CD4-positive, alpha-beta T cell treated with Interleukin-6 at 100 ng/mL for 8 hours (primary cell): ENCODE measurements around the gene MTX3.

ENCODE experiments used
- DNase-seq: peaks from one replicate; pipeline ENCODE4 v3.0.0-alpha.2; 2020; ENCODE audit warnings: mixed read lengths, low spot score

The MTX3 gene, protein sequence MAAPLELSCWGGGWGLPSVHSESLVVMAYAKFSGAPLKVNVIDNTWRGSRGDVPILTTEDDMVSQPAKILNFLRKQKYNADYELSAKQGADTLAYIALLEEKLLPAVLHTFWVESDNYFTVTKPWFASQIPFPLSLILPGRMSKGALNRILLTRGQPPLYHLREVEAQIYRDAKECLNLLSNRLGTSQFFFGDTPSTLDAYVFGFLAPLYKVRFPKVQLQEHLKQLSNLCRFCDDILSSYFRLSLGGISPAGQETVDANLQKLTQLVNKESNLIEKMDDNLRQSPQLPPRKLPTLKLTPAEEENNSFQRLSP

DNA sequence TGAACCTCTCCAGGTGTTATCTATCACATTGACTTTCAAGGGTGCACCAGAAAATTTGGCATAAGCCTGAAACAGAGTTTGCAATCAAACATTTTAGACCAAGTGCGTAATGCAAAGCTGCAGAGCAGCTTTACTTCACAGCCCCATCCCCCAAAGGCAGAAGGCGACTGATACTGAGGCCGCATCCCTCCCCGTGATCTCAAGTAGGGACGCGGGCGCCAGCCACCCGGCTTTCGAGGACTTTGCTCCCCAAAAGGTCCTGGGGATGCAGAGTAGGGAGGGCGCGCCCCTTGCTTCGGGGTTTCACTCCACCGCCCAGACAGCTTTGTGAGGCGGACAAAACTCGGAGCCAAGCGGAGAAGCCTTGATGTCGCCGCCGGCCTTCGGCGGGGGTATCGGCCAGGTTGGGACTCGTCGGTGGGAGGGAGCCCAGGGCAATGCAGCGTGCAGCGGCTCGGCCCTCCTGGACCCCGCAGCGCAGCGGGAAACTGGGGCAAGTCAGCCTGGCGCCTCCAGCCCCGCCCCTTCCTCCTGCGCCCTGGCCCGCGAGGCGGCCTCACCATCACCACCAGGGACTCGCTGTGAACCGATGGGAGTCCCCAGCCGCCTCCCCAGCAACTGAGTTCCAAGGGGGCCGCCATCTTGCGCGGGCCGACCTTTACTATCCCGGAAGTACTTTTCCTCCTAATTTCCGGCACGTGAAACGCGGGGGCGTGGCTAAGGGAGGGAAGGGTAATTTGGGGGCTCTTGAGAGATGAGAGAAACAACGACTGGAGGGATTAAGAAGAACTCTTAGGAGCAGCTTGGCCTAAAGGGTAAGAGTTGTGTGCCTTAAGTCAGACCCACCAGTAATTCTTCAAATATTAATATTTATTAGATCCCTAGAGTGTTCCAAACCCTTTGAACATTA is at the start of gene MTX3:
MTX3 (minus strand) TSS at position 665 of the 910 bp plus-strand sequence; CDS start at position 641, 24 bp downstream.
- peak; percentile 84 for DNase-seq

DNA sequence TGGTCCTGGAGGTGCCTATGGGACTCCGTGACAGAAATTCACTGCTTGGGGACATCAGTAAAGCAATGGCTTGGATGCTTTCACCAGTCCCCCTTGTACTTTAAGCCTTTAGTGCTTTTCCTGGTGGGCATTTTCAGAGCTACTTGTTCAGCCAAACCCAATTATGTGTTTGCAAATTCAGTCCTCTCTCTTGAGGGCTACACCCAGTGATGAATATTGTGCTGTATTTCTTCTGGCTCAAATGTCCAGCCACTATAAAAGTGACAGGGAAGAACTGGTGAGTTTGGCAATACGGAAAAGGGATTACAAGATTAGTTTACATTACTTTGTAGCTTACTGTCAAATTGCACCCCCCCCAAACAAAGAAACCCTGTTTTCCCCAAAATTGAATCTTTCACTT is 48.6 kb upstream of the MTX3 start:
- DNase-seq, result no peak

DNA sequence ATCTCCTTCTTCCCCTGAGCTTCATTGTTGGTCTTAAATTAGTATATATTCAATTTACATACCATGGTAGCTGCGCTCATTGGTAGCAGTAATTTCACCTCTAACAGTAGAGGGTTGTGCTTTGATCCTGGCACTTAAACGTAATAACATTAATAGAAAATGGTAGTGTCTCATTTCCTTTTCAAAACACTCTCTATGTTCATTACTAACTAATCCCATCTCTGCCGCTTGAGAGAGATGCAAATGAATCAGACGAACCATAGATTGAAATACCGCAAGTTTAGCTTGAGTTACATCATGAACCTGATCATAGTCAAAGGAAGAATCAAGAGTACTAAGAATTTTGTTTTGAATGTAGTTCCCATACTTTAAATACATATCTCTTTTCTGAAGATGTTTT is 46.3 kb upstream of the MTX3 start:
- no peak for DNase-seq

DNA sequence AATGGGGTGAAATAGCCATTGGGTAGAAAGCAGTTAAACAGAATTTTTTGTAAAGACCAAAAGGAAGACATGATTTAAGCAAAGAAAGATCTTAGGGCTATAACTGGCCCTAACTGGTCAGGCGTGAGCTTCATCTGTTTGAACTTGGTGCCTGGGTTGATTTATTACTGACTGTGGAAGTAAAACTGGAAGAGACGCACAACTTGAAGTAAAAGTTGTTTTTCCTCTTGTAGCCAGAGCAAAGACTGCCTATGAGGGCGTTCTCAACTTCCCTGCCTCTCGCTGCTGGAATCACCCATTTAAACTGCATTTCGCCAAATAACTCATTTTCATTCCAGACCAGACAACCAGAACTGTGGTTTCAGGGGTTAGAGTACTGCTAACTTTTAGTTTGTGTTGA is 45.6 kb upstream of the MTX3 start:
- DNase-seq, result no peak

DNA sequence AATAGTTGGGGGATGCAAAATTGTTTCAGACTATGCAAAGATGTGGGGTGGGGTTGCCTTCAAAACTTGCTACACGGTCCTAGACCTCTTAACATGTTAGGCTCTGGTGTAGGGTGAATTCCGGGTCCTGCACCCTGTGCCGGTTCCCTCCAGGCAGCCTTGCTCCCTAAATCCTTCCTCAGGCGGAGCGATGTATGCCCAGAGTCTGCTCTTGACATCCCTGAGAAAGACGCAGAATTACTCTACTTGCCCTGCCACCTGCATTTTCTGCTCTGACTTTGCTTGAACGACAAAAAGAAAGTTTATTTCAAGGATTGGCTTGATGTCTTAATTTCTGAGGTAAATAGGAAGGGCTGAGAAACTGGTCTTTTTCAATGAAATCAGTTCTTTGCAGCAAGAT is 44.8 kb upstream of the MTX3 start:
- no peak for DNase-seq

DNA sequence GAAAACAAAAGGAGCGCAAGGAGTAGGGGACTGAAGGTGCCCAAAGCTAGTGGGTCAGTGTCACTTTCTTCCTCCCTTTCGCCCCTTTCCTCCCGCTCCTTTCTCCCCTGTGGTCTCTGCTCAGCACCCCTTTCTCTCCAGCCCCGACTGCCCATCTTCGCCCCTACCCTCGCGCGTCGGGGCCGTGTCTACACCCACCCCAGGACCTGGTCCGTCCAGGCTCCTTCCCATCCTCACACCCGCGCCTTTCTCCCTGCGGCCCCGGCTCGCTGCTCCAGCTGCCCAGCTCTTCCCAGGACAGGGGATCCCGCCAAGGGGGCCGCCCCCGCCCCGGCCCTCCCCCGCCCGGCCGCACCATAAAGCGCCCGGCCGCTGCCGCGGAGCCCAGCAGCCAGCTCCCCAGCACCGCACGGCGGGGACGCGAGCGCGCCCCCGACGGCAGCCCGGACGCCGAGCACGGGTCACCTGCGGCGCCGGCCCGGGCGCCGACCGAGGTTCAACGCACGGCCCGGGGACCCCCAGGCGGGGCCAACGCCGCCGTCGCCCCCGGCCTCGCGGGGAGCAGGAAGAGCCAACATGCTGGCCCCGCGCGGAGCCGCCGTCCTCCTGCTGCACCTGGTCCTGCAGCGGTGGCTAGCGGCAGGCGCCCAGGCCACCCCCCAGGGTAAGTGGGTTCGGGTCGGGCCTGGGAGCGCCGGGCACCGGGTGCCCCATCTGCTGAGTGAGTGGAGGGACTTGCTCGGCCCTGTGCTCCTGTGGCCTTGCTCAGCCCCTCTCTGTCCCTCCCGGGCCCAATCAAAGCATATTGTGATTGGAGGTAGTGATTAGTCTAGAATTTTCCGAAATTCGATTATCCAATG is 44.1 kb upstream of the MTX3 start, which contains the start of gene THBS4:
THBS4 (plus strand) TSS at position 387 of the 860 bp plus-strand sequence; CDS start at position 577, 190 bp downstream.
- DNase-seq, result no peak

DNA sequence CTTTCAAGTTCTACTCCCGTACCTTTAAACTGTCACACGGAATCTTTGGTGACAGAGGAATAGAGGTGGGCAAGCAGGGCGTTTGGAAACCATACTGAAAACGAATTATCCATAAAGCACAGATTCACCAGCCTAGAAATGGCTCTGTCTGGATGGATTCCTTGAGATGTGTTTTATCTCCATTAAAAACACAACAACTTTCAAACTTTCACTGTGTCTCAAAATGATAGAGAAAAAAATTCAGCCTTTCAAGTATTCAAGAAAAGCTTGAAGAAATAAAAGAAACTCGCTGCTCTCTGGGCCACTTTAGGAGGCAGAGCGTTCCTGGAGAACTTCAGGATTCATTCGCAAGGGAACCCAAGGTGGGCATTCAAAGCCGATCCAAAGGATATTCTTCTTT is 43.5 kb upstream of the MTX3 start:
- no peak for DNase-seq

DNA sequence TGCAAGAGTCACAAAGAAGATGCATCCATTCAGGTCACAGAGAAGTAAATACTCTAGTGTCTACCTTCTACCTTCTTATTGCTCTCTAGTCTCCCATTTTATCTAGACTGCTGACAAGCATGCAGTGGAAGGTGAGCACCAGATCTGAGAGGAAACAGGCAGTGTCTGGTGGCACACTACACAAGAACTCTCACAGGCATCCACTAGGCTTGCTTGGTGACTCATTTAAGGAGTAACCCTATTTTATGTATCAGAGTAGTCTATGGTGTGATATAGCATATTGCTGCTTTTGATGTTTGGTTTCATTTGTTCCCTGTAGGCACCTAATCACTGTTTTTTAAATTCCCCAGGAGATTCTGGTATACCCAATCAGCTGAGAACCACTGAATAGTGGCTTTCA is 42.5 kb upstream of the MTX3 start:
- no peak for DNase-seq

DNA sequence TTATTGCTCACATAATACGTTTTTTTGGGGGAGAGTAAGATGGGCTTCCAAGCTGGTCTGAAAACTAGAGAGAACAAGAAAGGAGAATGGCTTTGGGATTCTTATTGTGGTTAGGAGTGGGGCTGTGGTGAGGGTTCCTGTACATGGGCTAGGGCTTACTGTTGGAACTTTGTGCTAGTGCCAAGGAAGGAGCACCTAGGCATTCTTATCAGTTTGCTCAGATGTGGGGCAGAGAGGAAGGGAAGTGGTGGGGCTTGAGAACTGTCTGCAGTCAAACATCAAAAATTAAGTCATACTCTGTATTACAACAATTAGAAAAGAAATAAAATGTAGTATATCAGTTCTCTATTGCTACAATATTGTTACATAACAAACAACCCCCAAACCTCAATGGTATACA is 40.0 kb upstream of the MTX3 start:
- DNase-seq, result no peak

DNA sequence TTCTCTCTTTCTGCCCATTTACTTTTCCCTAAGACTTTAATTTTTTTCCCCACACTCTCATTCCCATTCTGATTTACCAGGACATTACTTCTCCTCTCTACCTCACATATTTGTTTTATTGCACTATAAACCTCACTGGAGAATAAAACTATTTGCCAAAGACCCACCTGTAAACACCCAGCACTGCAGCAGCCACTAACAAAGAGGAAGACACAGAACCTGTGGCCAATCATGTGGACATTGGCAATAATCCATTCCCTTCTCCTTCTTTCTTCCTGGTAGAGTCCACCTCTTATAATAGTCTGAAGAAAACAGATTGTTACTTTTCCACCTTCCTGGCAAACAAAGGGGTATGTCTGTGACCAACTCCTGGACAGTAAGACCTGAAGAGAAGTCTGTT is 35.8 kb upstream of the MTX3 start:
- no peak for DNase-seq

DNA sequence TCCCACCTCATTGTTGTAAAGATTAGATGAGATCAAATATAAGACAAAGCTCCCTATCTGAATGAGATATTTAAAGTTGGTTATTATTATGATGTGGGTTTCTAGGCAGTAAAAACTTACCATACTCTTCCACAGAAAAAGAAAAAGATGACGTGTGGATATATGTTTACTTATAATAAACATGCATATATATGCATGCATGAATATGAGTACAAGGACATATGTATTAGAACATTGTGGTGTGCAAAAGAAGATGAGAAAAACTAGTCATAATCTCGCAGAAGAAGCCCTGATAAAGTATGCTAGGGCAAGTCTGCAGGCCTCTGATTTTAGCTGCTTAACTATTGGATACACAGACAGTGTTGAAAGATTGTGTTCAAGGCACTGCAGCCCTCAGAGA is 34.0 kb upstream of the MTX3 start:
- DNase-seq, result no peak

DNA sequence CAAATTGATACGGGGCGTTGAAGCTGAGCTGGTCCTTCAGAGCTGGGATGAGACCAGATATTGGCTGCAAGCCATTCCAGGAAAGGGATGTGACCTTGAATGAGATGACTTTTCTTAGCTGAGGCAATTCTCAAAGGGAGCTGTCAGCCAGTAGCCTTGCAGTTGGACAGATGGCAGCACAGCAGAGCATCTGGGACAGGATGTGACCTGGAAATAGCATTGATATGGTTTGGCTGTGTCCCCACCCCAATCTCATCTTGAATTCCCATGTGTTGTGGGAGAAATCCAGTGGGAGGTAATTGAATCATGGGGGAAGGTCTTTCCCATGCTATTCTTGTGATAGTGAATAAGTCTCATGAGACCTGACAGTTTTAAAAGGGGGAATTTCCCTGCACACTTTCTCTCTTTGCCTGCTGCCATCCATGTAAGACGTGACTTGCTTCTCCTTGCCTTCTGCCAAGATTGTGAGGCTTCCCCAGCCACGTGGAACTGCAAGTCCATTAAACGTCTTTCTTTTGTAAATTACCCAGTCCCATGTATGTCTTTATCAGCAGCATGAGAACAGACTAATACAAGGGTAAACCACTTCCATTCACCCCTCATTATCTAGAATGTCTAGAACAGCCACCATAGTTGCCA is 19.8 kb upstream of the MTX3 start:
- DNase-seq, result no peak

DNA sequence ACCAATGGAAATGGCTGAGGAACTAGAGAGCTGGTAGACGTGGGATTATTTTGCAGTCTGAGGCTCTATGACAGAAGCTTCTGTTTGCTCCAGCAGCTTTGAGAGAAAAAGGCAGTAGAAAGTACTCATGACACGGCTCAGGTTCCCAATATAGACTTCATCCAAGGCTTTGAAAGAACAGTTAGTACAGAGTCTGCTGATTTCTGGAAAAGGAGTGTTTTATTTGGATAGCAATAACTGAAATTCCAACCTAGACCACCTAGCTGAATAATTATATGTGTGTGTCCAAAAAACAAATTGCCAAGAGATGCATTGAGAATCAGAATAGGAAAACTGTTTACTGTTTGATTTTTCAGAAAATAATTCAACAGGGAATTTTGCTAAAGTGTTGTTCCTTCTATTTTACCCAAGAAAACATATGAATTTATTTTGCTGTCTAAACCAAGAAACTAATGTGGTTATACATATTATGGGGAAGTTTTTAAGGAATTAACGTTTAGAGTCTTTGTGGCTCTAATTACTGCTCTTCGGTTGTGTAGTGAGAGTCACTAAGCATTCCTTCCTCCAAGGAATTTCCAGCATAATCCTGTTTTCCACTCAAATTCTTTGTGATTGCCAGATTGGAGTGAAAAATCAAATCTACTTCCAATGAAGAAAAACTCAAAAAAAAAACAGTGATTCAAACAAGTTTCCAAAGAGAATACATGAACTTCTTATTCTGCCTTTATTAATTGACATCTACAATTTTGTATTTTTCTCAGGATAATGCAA is 18.1 kb upstream of the MTX3 start:
- DNase-seq, result no peak

DNA sequence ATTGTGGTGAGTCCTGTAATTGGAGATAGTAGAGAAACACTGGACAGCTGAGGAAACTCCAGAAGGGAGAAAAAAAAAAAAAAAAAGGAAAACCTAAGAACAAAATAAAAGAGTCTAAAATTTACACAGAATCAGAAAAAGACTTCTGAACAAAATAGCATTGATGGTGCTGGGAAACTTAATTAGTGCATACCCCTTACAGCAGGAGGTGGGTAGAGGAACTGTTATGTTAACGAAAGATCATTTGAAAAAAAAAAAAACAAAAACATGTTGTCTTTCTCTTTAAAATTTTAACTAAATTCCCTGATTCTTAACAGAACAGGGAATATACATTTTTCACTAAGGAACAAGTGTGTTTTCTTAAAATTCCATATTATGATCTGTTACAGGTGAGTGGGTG is 11.6 kb upstream of the MTX3 start:
- DNase-seq, result no peak

DNA sequence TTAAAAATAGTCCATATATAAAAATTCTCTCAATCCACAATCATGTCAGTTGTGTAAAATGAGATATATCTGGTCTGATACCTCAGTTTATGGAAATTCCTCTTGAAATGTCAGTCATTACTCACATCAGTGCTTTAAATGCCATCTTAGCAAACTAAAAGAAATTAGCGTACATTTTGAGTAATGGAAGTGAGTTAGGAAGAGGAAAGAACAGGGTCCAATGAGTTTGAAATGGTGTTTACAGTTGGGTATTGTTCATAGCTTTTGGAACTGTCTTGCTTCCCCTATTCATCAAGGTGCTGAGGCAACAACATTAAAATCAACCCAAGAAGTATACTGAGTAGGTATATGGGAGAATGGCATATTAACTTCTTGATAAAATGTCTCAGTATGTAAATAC is 8.7 kb upstream of the MTX3 start:
- DNase-seq, result no peak

DNA sequence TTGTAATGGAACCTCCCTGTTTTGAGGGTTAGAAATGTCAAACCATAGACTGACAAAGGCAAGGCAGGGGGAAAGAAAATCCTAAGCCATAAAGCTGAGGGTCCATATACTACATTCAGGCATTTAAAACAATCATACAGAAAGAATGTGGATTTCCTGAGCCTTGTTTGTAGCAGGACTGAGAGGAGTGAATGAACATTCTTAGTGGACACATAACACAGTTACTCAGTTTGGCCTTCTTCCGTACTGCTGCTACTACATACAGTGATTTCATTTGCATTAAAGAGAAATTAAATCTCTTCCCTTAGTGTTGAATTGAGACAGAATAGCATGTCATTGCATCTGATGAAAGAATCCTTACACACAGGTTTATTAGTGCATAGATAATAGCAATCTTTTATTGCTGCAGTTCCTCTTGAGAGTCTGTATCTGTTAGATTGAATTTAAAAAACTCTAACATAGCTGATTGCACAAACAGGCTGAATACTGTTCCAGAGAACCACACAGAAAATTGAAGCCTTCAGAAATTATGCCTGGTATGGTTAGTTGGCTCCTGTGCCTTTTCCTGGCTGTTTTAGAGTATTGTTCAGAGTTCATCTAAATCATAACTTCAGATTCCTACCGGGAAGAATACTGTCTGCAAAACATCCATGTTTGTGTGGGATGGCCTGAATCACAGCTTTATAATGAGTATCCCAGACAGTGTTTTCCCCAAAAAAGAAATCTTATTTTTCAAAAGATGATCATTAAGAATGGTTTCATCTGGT is 2.0 kb upstream of the MTX3 start:
- DNase-seq, result no peak

DNA sequence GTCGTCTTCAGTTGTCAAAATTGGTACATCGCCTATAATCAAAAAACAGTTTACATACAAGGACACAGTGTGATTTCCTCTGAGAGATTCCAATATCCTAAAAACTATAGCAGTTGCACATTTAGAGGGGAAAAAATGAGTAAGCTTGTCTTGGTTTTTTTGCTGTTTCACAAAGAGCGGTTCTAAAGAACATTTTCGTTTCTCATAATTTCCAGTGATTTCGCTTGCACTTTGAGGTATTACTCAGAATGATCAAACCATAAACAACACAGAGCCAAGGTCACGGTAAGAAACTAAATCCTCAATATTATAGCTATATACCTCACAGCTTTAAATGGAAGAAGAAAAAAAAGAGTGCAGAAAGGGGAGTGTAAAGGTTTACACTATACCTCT is 861 bp downstream of the MTX3 start:
- DNase-seq, result no peak

DNA sequence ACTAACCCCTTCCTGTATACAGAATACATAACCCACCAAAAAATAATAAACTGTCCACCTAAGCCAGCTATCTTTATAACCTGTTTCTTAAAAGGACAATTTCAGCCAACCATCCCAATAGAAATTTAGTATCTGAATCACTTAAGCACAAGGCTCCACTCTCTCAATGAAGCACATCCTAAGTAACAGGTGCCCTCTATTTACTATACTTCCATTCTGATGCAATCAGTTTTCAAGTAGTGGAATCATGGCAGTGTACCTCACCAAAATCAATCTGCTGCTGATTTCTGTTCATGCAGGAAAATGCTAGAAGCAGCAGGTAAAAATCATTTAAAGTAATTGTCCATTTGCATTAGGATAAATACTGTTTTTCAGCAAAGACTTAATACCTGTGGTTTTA is 4.8 kb downstream of the MTX3 start:
- no peak for DNase-seq

DNA sequence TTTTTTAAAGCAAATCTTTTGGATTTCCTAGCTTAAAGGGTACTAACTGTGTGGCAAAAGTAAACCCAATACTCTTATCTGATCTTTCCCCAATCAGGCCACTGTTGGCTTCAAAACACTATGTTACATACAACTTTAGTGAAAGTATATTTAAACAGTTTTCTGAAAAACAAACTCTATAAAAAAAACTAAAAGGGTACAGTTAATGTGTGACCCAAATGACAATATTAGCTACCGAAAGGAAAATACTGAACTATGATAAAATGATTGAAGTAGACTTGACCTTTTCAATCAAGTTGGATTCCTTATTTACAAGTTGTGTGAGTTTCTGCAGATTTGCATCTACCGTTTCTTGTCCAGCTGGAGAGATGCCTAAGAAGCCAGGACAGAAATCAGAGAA is 5.8 kb downstream of the MTX3 start:
- no peak for DNase-seq

DNA sequence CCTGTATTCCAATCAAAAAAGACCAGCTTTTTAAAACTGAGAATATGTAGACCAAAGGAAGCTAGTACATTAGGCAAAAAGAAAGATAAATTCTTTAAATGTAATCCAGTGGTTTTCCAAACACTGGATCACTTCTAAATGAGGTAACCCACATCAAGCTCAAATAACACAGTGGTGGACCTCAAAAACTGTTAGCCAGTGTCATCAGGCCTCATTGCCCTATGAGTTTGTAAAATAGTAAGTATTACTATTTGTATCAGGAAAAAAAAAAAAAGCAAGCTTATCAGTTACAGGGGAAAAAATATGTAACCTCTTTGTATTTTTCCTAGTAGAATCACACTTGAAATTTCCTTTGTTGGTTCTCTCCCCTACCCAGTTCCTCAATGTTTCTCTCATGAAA is 6.7 kb downstream of the MTX3 start:
- DNase-seq, result no peak
